Measurements from ENCODE around the gene SF3A1. TPM values are rescaled to one million over a fixed set of nuclear protein-coding genes. Genes with fewer than 3 reads are reported as not detected.

Gene SF3A1
- total and polyA plus RNA-seq, 4 donors: 15.8 to 157 (median 45.1) TPM

DNA sequence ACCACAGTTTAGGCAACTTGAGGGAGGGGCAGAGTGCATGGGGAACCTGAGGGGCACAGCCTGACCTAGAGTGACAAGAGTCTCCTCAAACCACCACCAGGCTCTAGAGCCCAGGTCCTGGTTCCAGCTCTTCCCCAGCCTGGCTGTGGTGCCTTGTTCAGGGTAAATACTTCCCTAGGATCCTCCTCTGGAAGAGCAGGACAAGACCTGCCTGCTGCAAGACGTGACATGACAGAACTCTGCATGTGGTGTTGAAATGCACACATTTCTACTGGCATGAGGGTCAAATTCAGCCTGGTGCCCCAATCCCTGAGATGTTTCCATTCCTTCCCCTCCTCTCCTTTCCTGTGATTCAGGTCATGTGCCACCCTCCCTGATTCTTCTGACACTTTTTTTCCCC, 43.5 kb upstream of the SF3A1 start:
- Histone ChIP-seq H3K27me3 (ENCODE audit: control insufficient read depth in 3 of 3, insufficient read depth in 3 of 3, low read length in 2 of 3) (peaks cover 0 to 3% (median 0%) of the 10 kb centered on the region in 3 donors), H3K9me3 (ENCODE audit: control insufficient read depth in 4 of 4, insufficient read depth in 3 of 4, low read length in 3 of 4) (no peaks in the 10 kb centered on the region), H3K9ac (ENCODE audit: insufficient read depth in 1 of 2, low read length in 2 of 2) (no peak overlapping the region), H3K27ac (ENCODE audit: low read depth in 1 of 2, low read length in 1 of 2) (no peak overlapping the region), H3K4me3 (no peak overlapping the region), H3K4me1 (ENCODE audit: control insufficient read depth in 5 of 5, insufficient read depth in 5 of 5, low read length in 5 of 5) (peaks cover 0 to 17% (median 2%) of the 10 kb centered on the region in 5 donors), H3K36me3 (ENCODE audit: control insufficient read depth in 4 of 4, insufficient read depth in 4 of 4, low read length in 4 of 4) (no peaks in the 10 kb centered on the region)
- WGBS, 2 donors: 50 to 68% methylated on average over 1 of the region's 1 CpG
- no peak for DNase-seq
- no peak for ATAC-seq (ENCODE audit: insufficient read depth, low FRiP score)
- TF ChIP-seq, protein P1, sequence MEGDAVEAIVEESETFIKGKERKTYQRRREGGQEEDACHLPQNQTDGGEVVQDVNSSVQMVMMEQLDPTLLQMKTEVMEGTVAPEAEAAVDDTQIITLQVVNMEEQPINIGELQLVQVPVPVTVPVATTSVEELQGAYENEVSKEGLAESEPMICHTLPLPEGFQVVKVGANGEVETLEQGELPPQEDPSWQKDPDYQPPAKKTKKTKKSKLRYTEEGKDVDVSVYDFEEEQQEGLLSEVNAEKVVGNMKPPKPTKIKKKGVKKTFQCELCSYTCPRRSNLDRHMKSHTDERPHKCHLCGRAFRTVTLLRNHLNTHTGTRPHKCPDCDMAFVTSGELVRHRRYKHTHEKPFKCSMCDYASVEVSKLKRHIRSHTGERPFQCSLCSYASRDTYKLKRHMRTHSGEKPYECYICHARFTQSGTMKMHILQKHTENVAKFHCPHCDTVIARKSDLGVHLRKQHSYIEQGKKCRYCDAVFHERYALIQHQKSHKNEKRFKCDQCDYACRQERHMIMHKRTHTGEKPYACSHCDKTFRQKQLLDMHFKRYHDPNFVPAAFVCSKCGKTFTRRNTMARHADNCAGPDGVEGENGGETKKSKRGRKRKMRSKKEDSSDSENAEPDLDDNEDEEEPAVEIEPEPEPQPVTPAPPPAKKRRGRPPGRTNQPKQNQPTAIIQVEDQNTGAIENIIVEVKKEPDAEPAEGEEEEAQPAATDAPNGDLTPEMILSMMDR (IDR thresholded peaks at IDR 0.05; ENCODE audit: control extremely low read depth, extremely low read depth): no peak

DNA sequence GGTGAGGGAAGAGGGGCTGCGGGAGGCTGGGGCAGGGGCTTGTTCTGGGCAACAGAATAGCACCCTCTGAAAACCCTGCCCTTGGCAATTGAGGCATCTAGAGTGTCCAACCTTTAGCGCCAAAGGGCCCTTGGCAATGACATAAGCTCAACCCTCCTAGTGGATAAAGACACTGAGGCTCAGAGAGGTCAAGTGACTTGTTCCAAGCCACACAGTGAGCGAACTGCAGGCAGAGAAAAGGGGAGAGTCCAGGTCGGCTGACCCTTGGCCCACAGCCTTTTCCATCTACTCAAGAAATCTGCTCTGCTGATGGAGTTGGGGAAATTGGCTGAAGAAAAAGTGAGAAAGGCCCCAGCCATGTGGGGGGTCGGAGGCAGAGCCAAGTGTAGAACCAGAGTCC, 43.0 kb upstream of the SF3A1 start:
- Histone ChIP-seq H3K27ac (ENCODE audit: low read depth in 1 of 2, low read length in 1 of 2) (no peak overlapping the region), H3K9ac (ENCODE audit: insufficient read depth in 1 of 2, low read length in 2 of 2) (no peak overlapping the region), H3K4me1 (ENCODE audit: control insufficient read depth in 5 of 5, insufficient read depth in 5 of 5, low read length in 5 of 5) (peaks cover 0 to 17% (median 2%) of the 10 kb centered on the region in 5 donors), H3K36me3 (ENCODE audit: control insufficient read depth in 4 of 4, insufficient read depth in 4 of 4, low read length in 4 of 4) (no peaks in the 10 kb centered on the region), H3K9me3 (ENCODE audit: control insufficient read depth in 4 of 4, insufficient read depth in 3 of 4, low read length in 3 of 4) (no peaks in the 10 kb centered on the region), H3K27me3 (ENCODE audit: control insufficient read depth in 3 of 3, insufficient read depth in 3 of 3, low read length in 2 of 3) (peaks cover 0 to 3% (median 0%) of the 10 kb centered on the region in 3 donors), H3K4me3 (no peak overlapping the region)
- no peak for DNase-seq
- 91 to 94% methylated on average over 5 of the region's 5 CpGs for WGBS, 2 donors
- no peak for ATAC-seq (ENCODE audit: insufficient read depth, low FRiP score)
- TF ChIP-seq, protein P1 (IDR thresholded peaks at IDR 0.05; ENCODE audit: control extremely low read depth, extremely low read depth): no peak

DNA sequence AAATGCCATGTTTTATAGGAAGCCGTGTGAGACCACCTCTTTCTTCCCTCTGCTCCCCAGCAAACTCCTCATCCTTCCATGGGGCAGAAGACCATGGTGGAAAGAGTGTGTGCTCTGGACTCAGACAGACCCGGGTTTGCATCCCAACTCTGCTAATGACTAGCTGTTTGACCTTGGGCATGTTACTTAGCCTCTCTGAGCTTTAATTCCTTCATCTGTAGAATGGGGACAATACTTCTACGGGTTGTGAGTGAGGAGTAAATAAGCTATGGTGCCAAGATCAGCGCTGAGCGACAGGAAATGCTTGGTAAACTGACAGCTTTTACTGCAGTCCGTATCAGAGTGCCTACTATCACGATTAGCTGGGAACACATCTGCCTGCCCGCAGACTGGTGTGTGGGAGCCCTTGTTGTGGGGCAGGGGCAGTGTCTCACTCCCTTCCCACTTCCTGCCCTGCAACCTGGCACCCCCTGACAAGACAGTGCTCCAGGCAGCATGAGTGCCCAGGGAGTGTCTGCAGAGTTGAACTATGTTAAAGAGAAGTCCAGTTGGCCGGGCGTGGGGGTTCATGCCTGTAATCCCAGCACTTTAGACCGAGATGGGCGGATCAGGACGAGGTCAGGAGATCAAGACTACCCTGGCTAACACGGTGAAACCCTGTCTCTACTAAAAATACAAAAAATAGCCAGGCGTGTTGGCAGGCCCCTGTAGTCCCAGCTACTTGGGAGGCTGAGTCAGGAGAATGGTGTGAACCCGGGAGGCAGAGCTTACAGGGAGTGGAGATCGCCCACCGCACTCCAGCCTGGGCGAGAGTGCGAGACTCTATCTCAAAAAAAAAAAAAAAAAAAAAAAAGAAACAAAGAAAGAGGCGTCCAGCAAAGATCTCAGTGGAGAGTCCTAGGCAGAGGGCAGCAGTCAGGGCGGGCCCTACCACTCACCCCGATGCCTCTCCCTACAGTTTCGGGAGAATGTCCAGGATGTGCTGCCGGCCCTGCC, 42.3 kb upstream of the SF3A1 start:
- TF ChIP-seq, protein P1 (IDR thresholded peaks at IDR 0.05; ENCODE audit: control extremely low read depth, extremely low read depth): no peak
- H3K9me3 ChIP-seq (ENCODE audit: control insufficient read depth in 4 of 4, insufficient read depth in 3 of 4, low read length in 3 of 4): no peaks in the 10 kb centered on the region
- no peak overlapping the region for H3K4me3 ChIP-seq
- H3K27me3 ChIP-seq (ENCODE audit: control insufficient read depth in 3 of 3, insufficient read depth in 3 of 3, low read length in 2 of 3): peaks cover 0 to 3% (median 0%) of the 10 kb centered on the region in 3 donors
- WGBS, 2 donors: 62 to 72% methylated on average over 24 to 25 of the region's 25 CpGs
- no peak overlapping the region for H3K9ac ChIP-seq (ENCODE audit: insufficient read depth in 1 of 2, low read length in 2 of 2)
- H3K27ac ChIP-seq (ENCODE audit: low read depth in 1 of 2, low read length in 1 of 2): peak overlapping the region in 1 of 2 donors; percentile 20
- no peak for ATAC-seq (ENCODE audit: insufficient read depth, low FRiP score)
- DNase-seq: no peak
- peaks cover 0 to 17% (median 2%) of the 10 kb centered on the region in 5 donors for H3K4me1 ChIP-seq (ENCODE audit: control insufficient read depth in 5 of 5, insufficient read depth in 5 of 5, low read length in 5 of 5)
- H3K36me3 ChIP-seq (ENCODE audit: control insufficient read depth in 4 of 4, insufficient read depth in 4 of 4, low read length in 4 of 4): no peaks in the 10 kb centered on the region
